ENCODE data around the gene ORAI1. TPM values are rescaled to one million over a fixed set of nuclear protein-coding genes. Genes with fewer than 3 reads are reported as not detected.

Gene ORAI1
- total and polyA plus RNA-seq, 2 of the 13 experiments (the other 11 are each of a cell fraction or from before 2014, with no cell fraction given): 9.2 to 17.2 TPM

- intact Hi-C loops (cut with micrococcal nuclease; ENCODE audit: unreplicated experiment): no loop called here
- Histone ChIP-seq H3K4me1 (ENCODE audit: insufficient read depth, low read length) (peaks cover 61% of the 10 kb centered on the region), H3K9ac (ENCODE audit: insufficient read depth, low read depth, low read length) (no peak overlapping the region), H3K27me3 (ENCODE audit: control insufficient read depth in 1 of 2, insufficient read depth in 2 of 2, low read length in 2 of 2) (peaks cover 0 to 1% of the 10 kb centered on the region in 2 experiments; a peak in 1 of 5 replicates), H4K20me1 (ENCODE audit: insufficient read depth, low read length) (no peaks in the 10 kb centered on the region), H3K4me3 (replicated peaks in 1 of 3; ENCODE audit: insufficient read depth in 1 of 3, low read depth in 2 of 3, low read length in 3 of 3) (no peak overlapping the region), H3K4me2 (ENCODE audit: low read depth, low read length) (peak overlapping the region; percentile 12; the same call in 1 of the 2 replicates), H3K9me3 (ENCODE audit: low read length) (no peaks in the 10 kb centered on the region), H3K36me3 (replicated peaks in 1 of 2; ENCODE audit: control insufficient read depth in 1 of 2, insufficient read depth in 2 of 2, low read length in 2 of 2) (no peaks in the 10 kb centered on the region), H3K79me2 (ENCODE audit: insufficient read depth, low read length) (no peaks in the 10 kb centered on the region), H2AFZ (ENCODE audit: low read length) (no peak overlapping the region), H3K27ac (ENCODE audit: extremely low read length, insufficient read depth, low read length) (no peak overlapping the region)
- DNase-seq (ENCODE audit: low spot score) (no peak), FAIRE-seq (no peak), ATAC-seq (no peak)
- in situ Hi-C loops (cut with HindIII; ENCODE audit: extremely low pct_ligation_motif_present, low pct_unique_long_range_greater_than_20kb): no loop called here
- TF ChIP-seq MXD1 (CRISPR knock-in tag; IDR thresholded peaks at IDR 0.05) (no peak), ATF7 (IDR thresholded peaks at IDR 0.05) (peak; percentile 36; the same call in 1 of the 2 replicates), ATF7 (CRISPR knock-in tag; IDR thresholded peaks at IDR 0.05) (no peak)
- BruUV-seq (replicated peaks): no TSS peak
- ChIA-PET POLR2A (interaction anchor here (0.7 kb wide), 1 partner anchor 397 kb away, joined by 4 read pairs; no protein-coding TSS in a partner anchor), CTCF (ENCODE audit: low intra/inter-chr PET ratio, low total read pairs) (no interaction called here)
- WGBS (ENCODE audit: low lambda C conversion rate): 57% methylated on average over 9 of the region's 9 CpGs
Observed at GRCh38 chr12:121614872-121615467, 11.4 kb upstream of the ORAI1 start.

GRCh38 chr12:121618659-121619233 is 7.6 kb upstream of the ORAI1 start:
- in situ Hi-C loops (cut with HindIII; ENCODE audit: extremely low pct_ligation_motif_present, low pct_unique_long_range_greater_than_20kb): no loop called here
- DNase-seq (ENCODE audit: low spot score) (peak; percentile 37), ATAC-seq (0 out of 3 replicates have a peak, but pooled peaks have one; percentile 16), FAIRE-seq (no peak)
- BruUV-seq (replicated peaks): no TSS peak
- WGBS (ENCODE audit: low lambda C conversion rate): 22% methylated on average over 5 of the region's 5 CpGs
- no peak overlapping the region for H3K27ac ChIP-seq (ENCODE audit: extremely low read length, insufficient read depth, low read length)
- H3K27me3 ChIP-seq (ENCODE audit: control insufficient read depth in 1 of 2, insufficient read depth in 2 of 2, low read length in 2 of 2): no peaks in the 10 kb centered on the region
- H3K36me3 ChIP-seq (replicated peaks in 1 of 2; ENCODE audit: control insufficient read depth in 1 of 2, insufficient read depth in 2 of 2, low read length in 2 of 2): no peaks in the 10 kb centered on the region
- intact Hi-C loops (cut with micrococcal nuclease; ENCODE audit: unreplicated experiment): no loop called here
- CTCF ChIA-PET (ENCODE audit: low intra/inter-chr PET ratio, low total read pairs): no interaction called here
- H3K9me3 ChIP-seq (ENCODE audit: low read length): no peaks in the 10 kb centered on the region
- H3K79me2 ChIP-seq (ENCODE audit: insufficient read depth, low read length): no peaks in the 10 kb centered on the region
- peak overlapping the region; percentile 36; the same call in 1 of the 2 replicates for H3K4me2 ChIP-seq (ENCODE audit: low read depth, low read length)
- H3K4me1 ChIP-seq (ENCODE audit: insufficient read depth, low read length): peaks cover 64% of the 10 kb centered on the region
- POLR2A ChIA-PET: no interaction called here
- no peak overlapping the region for H2AFZ ChIP-seq (ENCODE audit: low read length)
- no peak overlapping the region for H3K9ac ChIP-seq (ENCODE audit: insufficient read depth, low read depth, low read length)
- no peaks in the 10 kb centered on the region for H4K20me1 ChIP-seq (ENCODE audit: insufficient read depth, low read length)
- no peak overlapping the region for H3K4me3 ChIP-seq (replicated peaks in 1 of 3; ENCODE audit: insufficient read depth in 1 of 3, low read depth in 2 of 3, low read length in 3 of 3)
- TF ChIP-seq ZNF275 (CRISPR knock-in tag; IDR thresholded peaks at IDR 0.05; ENCODE audit: borderline replicate concordance) (no peak), HOXA5 (CRISPR knock-in tag; IDR thresholded peaks at IDR 0.05) (no peak), ZNF281 (CRISPR knock-in tag; IDR thresholded peaks at IDR 0.05; ENCODE audit: borderline replicate concordance) (peak; percentile 18; the same call in 1 of the 2 replicates), RBFOX2 (IDR thresholded peaks at IDR 0.05; ENCODE audit: low read depth, low read length) (no peak)
